ENCODE measurements around the gene SKAP2.
A peak's percentile ranks its signal among the peaks of the same experiment; 100 is the strongest.

The SKAP2 gene

DNA sequence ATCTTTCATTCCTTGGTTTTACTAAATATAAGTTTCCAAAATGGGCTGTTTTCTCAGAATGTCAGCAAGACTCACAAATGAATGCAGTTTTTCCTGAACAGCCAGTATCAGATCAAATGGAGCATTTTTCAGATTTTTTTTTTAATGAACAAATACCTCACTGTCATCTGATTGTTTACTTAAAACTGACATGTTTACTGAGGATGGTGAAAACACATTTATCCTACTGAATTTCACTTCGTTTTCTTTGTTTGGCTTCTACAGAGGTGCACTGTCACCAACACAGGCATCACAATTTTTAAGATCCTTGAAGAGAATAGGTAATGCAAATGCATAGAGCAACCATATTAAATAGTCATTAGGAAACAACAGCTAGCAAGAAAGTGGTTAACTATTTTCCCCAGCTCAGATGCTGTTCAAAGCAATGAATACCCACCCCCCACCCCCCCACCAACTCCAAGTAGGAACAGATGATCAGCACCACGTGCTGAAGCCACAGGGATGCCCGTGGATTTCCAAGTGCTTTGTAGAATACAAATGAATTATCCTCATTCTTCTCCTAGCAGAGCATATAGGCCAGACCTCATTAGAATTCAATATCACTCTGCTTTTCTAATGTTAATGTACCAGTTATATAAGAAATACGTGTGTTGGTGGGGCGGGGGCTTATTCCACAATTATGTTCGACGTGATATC, 205.9 kb downstream of the SKAP2 start:
- peak; percentile 98 for DNase-seq

GRCh38 chr7:26657686-26658388, 206.6 kb downstream of the SKAP2 start:
- peak; percentile 98 for DNase-seq

DNA sequence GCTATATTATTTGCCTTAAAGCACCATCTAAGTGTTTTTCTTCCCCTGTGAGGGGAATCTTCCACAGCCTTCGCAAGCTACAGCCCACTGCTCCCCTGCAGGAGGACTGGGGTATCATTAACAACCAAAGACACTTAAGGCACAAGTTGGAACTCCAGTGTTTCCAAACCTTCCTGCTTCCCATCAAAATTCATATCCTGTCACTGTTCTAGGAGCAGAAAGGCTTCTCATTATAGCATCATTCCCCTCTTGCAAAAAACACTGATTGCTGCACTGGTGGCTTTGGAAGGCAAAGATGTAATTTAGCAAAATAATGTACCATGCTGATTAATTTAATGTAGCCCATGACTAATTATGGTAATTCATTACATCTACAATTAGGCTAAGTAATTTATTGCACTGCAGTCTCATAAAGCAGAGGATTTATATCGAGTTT, 207.2 kb downstream of the SKAP2 start:
- peak; percentile 70 for DNase-seq

DNA sequence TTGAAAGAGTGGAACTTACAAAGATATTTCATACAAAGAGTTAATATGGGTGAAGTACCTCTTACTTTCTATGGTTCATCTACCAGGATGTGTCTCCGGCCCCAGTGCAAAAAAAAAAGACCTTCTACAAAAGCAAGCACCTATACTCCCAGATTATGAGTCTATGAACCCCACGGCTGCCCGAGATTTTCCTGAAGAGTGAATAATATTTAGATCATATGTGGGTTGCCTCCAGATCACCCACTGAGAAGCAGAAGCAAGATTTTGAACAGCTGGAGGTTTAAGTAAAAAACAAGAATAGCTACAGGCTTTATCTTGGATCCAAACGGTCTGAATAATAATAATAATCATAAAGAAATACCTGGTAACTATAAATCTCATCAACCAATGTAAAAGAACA, 207.7 kb downstream of the SKAP2 start:
- DNase-seq: no peak

GRCh38 chr7:26655781-26656180, 208.6 kb downstream of the SKAP2 start:
- peak; percentile 70 for DNase-seq

GRCh38 chr7:26653430-26654399, 210.7 kb downstream of the SKAP2 start:
- DNase-seq: peak; percentile 81

- DNase-seq: no peak
Observed at GRCh38 chr7:26652401-26653100, 211.8 kb downstream of the SKAP2 start.

GRCh38 chr7:26650103-26650502, 214.3 kb downstream of the SKAP2 start:
- DNase-seq: no peak

- no peak for DNase-seq
Observed at GRCh38 chr7:26649388-26649787, 215.0 kb downstream of the SKAP2 start.

DNA sequence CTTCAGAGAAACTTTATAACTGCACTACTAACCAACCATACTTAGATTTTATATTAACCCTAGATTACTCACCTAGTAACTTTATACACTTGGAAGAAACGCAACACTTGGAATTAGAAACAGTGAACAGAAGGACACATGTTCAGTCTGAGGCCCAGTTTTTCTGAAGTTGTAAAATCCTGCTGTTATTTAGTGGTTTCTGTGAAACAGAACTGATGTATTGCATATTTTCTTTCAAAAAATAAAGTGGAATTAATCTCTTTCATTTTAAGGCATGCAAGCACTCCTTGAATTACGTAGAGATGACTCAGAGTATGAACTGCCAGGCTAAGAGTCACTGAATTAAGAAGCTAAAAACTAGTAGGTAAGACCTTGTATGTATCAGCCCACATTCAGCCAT, 215.8 kb downstream of the SKAP2 start:
- DNase-seq: no peak

GRCh38 chr7:26646336-26647048, 217.9 kb downstream of the SKAP2 start:
- no peak for DNase-seq

- DNase-seq: no peak
Observed at GRCh38 chr7:26645121-26645520, 219.3 kb downstream of the SKAP2 start.

GRCh38 chr7:26642416-26642815, 222.0 kb downstream of the SKAP2 start:
- DNase-seq: no peak

DNA sequence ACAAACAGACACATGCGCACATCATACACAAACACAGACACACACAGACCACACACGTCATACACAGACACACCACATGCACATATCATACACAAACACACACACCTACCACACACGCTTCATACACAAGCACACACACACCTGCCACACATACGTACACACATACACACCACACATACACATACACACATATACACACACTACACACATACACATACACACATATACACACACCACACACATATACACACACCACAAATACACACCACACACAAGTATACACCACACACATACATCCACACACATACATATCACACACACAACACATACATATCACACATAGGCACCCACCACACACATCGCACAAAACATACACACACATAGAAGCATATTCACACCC, 224.7 kb downstream of the SKAP2 start:
- DNase-seq: no peak

- DNase-seq: no peak
Observed at GRCh38 chr7:26639111-26639510, 225.3 kb downstream of the SKAP2 start.

DNA sequence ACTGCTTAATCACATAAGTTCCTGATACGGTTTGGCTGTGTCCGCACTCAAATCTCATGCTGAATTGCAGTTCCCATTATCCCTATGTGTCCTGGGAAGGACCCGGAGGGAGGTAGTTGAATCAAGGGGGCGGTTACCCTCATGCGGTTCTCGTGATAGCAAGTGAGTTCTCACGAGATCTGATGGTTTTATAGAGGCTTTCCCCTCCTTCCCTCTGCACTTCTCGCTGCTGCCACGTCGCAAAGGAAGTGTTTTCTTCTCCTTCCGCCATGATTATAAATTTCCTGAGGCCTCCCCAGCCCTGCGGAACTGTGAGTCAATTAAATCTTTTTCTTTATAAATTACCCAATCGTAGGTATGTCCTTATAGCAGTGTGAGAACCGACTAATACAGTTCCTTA, 226.2 kb downstream of the SKAP2 start:
- no peak for DNase-seq

GRCh38 chr7:26637610-26638009, 226.8 kb downstream of the SKAP2 start:
- DNase-seq: no peak

DNA sequence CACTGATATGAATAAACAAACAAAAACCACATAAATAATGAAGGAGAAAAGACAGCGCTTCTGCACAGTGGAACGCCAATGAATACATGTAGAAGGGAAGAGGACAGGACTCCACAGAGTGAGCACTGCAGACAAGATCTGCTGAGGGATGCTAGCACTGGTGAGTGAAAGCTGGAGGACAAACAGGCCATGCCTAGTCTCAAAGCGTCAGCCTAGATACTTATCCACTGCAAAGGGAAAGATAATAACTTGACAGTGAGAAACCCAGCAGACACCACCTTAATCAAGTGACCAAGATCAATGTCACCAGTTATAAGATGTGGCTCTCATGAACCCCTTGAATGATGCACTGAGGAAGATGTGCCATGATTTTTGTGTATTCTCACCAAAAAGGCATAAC, 227.6 kb downstream of the SKAP2 start:
- no peak for DNase-seq

DNA sequence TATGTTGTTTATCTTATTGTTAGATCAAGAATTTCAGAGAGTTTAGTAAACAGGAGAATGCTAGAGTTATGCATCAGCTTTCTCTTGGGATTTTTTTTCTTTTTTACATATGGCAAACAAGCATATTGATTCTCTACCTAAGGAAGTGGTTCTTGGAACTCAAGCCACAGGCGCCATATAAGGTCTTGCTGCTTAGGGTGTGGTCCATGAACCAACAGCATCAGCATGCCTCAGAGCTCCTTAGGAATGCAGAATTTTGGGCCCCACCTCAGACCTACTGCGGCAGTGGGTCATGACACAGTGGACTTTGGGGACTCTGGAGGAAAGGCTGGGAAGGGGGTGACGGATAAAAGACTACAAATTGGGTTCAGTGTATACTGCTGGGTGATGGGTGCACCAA, 230.8 kb downstream of the SKAP2 start:
- no peak for DNase-seq

GRCh38 chr7:26631601-26632000, 232.8 kb downstream of the SKAP2 start:
- DNase-seq: no peak

- no peak for DNase-seq
Observed at GRCh38 chr7:26630941-26631580, 233.3 kb downstream of the SKAP2 start.

DNA sequence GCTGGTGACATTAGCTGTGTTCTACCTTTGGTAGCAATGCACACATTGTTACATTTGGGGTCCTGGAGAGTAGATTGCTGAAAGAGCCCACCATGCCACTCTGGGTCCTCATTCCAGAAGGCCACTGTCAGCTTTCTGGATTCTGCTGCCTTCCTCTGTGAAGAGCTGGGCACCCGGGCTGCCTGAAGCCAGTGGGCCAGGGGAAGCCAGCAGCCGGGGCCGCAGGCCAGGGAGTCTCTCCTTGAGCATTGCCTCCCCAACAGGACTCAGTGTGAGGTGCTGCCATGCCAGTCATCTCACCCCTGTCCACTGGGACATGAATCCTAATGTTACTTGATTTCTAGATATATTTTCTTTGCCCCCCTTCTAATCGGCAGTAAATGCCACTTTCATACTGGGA, 234.0 kb downstream of the SKAP2 start:
- DNase-seq: no peak

Measured in NCI-H1092 treated with DMSO at 0.1 percent for 48 hours (cell line).